ENCODE data around the gene RAPGEF5. TPM values are rescaled to one million over a fixed set of nuclear protein-coding genes. Genes with fewer than 3 reads are reported as not detected.

Gene RAPGEF5
- total RNA-seq, 1 experiment from 2014 or later, result 15.6 TPM

GRCh38 chr7:22344655-22345054, 12.3 kb downstream of the RAPGEF5 start:
- CTCF ChIA-PET, result no interaction called here
- POLR2A ChIA-PET, result no interaction called here
- H3K27me3 ChIP-seq (ENCODE audit: insufficient read depth, low read length), result no peaks in the 10 kb centered on the region
- no peak overlapping the region for H3K27ac ChIP-seq (ENCODE audit: low read depth, low read length)
- DNase-seq (ENCODE audit: low read depth, low spot score) (no peak), ATAC-seq (no peak)
- no peak overlapping the region for H2AFZ ChIP-seq (ENCODE audit: low read depth, low read length, poor library complexity, severe bottlenecking)
- BruUV-seq (replicated peaks), result no TSS peak
- intact Hi-C loops (cut with micrococcal nuclease), result no loop called here
- no peaks in the 10 kb centered on the region for H3K9me2 ChIP-seq (ENCODE audit: insufficient read depth)
- no peak overlapping the region for H3K9ac ChIP-seq (ENCODE audit: low read length)
- no peak for TF ChIP-seq REST (IDR thresholded peaks at IDR 0.05; ENCODE audit: low read depth)
- no peak for TF ChIP-seq JUND (IDR thresholded peaks at IDR 0.05)
- TF ChIP-seq MAX (IDR thresholded peaks at IDR 0.05), result no peak
- no peak for TF ChIP-seq RAD21 (IDR thresholded peaks at IDR 0.05; ENCODE audit: low read depth)
- TF ChIP-seq EZH2 (IDR thresholded peaks at IDR 0.05), result no peak
- TF ChIP-seq SRF (IDR thresholded peaks at IDR 0.05; ENCODE audit: low read depth), result no peak
- TF ChIP-seq FOSL1 (IDR thresholded peaks at IDR 0.05; ENCODE audit: low read depth), result no peak
- no peak for TF ChIP-seq CTCF (IDR thresholded peaks at IDR 0.05 in 2 of 3, conservative IDR thresholded peaks at IDR 0.05 in 1 of 3; ENCODE audit: borderline replicate concordance in 1 of 3, insufficient read depth in 1 of 3, low read depth in 2 of 3, low read length in 2 of 3)
- TF ChIP-seq EZH2phosphoT487 (IDR thresholded peaks at IDR 0.05; ENCODE audit: borderline replicate concordance), result no peak
- TF ChIP-seq EGR1 (IDR thresholded peaks at IDR 0.05; ENCODE audit: low read depth), result no peak
- no peak for TF ChIP-seq ZBTB33 (IDR thresholded peaks at IDR 0.05; ENCODE audit: extremely low read depth, insufficient replicate concordance, low read length)
- TF ChIP-seq CEBPB (IDR thresholded peaks at IDR 0.05; ENCODE audit: low read depth), result no peak
- peaks cover 55% of the 10 kb centered on the region for H3K79me2 ChIP-seq (ENCODE audit: insufficient read depth, low read length)
- H4K20me1 ChIP-seq (ENCODE audit: insufficient read depth), result no peaks in the 10 kb centered on the region
- H3K4me1 ChIP-seq (ENCODE audit: control insufficient read depth in 1 of 2, insufficient read depth in 2 of 2, low read length in 2 of 2), result peaks cover 2 to 3% of the 10 kb centered on the region in 2 experiments; a peak in 2 of 4 replicates
- no peak overlapping the region for H3K4me2 ChIP-seq (ENCODE audit: low read length)
- no peaks in the 10 kb centered on the region for H3K9me3 ChIP-seq (ENCODE audit: control insufficient read depth in 1 of 2, insufficient read depth in 1 of 2, low read depth in 1 of 2, low read length in 2 of 2)
- no peaks in the 10 kb centered on the region for H3K36me3 ChIP-seq (ENCODE audit: control insufficient read depth in 1 of 2, insufficient read depth in 2 of 2, low read length in 2 of 2)
- RAD21 ChIA-PET (ENCODE audit: low non-redundant PET in 1 of 2, low total read pairs in 2 of 2, uncharacterized antibody in 2 of 2, unreplicated experiment in 2 of 2), result no interaction called here
- H3K4me3 ChIP-seq (replicated peaks in 1 of 2; ENCODE audit: low read depth in 1 of 2, low read length in 2 of 2), result no peak overlapping the region
